Fibroblast of skin of back (primary cell): ENCODE measurements around the gene CANT1.
"Not testable (repeated sequence)": the region's sequence is repeated elsewhere in the genome, so short reads cannot be mapped to it uniquely, and the experiment has no call there.

ENCODE experiments used
- DNase-seq: peaks from one replicate; pipeline ENCODE4 v3.0.0-alpha.2; 2013

CANT1 gene

DNA sequence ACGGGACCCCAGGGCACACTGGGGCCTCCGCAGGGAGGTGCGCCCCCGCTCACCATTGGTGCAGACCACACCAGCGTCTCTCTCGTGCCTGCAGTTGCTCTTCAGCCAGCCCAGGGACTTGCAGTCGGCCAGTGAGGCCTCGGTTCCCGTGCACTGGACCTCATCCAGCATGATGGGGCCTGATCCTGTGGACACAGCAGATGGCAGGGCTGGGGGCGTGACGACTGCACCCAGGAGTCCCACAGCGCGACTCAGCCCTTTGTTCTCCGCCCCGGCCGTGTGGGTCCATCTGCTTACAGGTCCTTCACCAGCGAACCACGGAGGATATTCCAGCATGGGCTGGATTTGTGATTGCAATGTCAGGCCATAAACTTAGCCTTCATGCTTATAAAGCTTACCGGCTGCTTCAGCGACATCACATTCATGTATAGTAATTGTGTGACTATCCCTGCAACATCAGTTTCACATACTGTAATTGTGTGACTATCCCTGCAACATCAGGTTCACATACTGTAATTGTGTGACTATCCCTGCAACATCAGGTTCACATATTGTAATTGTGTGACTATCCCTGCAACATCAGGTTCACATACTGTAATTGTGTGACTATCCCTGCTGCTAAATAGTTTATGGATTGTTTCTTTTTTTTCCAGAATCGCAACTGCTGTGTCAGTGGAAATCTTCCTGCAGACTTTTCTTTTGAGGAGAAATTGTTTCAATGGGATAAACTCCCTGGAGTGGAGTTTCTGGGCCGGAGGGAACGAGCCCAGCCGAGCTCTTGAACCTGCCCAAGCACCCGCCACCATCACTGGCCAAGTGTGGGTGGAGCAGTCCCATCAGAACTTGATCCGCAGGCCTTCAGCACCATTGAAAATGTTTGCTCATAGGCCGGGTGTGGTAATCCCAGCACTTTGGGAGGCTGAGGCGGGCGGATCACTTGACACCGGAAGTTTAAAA lies 34.7 kb downstream of the CANT1 start:
- DNase-seq: peak; percentile 81

DNA sequence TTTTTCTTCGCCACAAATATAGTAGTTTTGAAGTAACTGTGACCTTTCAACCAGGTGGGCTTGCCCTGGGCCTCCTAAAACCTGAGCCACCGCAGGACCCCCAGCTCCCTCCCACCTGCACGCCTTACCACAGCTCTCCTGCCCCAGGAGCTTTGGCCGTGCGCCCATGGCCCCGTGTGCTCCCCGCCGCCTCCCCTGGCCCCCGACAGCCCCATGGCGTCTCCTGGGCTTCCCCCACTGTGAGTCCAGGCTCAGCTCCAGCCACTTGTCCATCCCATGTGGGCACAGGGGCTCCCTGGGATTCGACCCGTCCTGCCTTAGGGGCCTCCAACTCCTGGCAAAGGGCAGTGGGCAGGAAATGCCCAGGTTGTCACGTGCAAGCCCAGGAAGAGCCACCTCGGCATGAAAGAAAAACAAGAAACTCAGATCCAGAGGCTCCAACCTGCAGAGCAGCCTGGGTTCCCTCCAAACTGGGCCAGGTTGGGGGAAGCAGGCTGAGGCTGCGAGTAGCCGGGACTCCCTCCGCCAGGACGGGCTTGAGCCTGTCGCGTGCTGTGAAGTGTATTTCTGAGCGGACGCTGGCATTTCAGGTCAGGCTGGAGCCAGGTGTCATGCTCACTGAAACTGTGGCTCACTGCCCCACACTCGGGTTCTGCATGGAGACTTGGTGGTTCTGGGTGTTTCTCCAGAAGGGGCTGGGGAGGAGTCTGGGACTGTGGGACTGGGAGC lies 35.6 kb downstream of the CANT1 start:
- no peak for DNase-seq

DNA sequence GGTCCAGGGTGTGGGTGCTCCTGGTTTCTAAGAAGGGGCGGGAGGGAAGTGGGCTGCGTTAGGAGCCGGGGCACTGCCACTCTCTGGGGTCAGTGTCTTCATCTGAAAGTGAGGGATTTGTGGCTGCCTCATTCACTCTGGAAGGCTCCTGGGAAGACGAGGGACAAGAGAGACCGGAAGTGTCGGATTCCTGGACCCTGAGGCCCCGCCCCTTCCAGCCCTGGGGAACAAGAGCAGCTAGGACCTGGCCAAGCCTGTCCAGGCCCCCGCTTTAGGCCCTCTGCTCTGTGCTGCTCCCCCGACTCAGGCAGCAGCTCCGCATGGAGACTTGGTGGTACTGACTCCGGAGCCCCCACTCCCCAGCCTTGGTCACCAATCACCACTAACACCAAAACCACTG lies 36.4 kb downstream of the CANT1 start:
- peak; percentile 44 for DNase-seq

GRCh38 chr17:78972507-78973105 lies 37.0 kb downstream of the CANT1 start:
- DNase-seq: no peak

DNA sequence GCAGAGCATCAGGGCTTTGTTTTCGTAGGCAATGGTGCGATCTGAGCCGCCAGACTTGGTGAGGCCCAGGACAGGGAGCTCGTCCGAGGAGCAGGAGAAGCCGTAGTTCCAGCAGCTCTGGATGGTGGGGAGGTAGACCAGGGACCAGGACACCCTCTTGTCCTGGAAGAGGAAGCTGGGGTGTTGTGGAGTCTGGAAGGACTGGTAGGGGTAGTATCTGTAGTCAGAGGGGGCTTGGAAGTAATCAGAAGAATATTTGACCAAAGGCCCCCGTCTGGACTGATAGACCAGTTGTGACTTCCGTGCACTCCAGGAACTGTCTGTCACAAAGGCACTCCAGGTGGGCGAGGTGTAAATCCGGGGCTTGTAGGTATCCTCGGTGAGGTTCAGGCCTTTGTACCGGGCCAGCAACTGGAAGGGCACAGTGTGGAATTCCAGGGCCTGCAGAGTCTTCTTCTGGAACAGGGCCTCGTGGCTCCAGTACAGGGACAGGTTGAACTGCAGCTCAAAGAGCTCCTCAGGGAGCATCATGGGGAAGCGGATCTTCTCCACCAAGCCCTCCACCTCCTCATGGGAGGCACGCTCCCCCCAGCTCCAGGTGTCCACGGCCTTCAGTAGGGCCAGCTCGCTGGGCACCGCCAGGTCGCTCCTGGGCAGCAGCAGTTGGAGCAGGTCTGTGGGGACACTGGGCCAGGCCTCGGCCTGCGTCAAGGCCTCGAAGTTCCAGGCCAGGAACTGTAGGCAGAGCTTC lies 37.6 kb downstream of the CANT1 start:
- DNase-seq: no peak

- peak; percentile 67 for DNase-seq
These were observed 38.5 kb downstream of the CANT1 start for GRCh38 chr17:78970834-78971755.

GRCh38 chr17:78969865-78970264 lies 39.7 kb downstream of the CANT1 start:
- DNase-seq: no peak

DNA sequence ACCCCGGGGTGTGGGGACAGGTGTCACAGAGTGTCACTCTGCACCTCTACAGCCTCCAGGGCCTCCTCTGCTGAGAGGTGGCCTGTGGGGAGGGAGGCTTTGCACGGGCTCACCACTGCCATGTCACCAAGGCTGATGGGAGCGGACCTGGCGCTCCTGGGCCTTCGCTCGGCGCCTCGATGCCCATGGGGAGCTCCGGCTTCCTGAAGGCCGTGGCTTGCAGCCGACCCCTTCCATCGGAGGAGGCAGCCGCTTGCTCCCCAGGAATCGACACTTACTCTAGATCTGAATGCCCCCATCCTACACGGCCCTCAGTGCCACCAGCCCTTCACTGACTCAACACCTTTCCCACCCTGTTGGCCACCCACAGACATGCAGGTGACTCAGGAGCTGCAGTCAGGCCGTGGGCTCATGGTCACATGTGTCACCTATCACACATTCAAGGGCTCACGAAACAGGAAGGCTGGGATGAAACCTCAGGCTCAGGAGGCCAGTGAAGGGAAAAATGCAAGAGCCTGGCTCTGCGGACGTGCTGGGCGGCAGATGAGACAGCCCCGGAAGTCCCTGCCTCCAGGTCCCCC lies 41.7 kb downstream of the CANT1 start:
- no peak for DNase-seq

GRCh38 chr17:78966910-78967600 lies 42.5 kb downstream of the CANT1 start:
- DNase-seq: no peak

DNA sequence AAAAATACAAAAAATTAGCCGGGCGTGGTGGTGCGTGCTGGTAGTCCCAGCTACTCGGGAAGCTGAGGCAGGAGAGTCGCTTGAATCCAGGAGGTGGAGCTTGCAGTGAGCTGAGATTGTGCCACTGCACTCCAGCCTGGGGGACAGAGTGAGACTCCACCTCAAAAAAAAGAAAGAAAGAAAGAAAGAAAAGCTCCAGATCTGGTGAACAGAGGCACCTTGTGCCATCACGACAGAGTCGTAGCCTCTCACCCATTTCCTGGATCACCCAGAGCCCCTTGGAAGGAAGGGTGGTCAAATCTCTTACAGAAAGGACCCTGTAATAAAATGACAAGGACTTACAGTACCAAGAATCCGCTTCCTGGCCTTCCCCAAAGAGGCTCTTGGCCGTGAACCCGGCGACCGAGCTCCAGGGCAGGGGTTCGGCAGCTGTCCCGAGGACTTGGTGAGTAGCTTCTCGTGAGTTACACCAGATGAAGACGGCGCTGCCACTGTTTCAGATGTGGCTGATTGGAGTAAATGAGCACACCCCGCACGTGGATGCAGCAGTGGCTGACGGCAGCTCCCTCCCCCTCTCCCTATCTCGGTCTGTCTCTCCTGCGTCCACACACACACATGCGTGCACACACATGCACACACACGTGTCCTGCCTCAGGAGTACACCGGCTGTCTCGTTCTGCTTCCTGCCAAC lies 43.3 kb downstream of the CANT1 start:
- no peak for DNase-seq

DNA sequence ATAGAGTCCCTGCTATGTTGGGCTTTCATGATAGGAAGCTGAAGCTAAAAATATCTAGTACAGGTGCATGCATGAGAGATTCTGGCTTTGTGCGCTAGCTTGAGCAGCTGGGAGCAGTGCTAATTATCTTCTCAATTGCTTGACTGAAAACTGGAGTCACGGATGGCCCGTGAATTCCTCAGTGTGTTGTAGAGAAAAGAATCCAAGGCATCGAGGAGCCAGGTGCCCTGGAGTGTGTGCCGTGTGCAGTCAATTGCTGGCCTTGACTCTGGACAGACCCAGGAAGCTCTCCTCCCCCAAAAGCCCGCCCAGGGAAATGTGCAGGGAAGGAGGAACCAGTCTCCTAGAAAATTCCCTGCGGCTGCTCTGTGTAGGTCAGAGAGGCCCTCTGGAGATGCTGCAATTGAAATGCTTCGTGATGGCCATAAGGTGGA lies 44.1 kb downstream of the CANT1 start:
- no peak for DNase-seq

DNA sequence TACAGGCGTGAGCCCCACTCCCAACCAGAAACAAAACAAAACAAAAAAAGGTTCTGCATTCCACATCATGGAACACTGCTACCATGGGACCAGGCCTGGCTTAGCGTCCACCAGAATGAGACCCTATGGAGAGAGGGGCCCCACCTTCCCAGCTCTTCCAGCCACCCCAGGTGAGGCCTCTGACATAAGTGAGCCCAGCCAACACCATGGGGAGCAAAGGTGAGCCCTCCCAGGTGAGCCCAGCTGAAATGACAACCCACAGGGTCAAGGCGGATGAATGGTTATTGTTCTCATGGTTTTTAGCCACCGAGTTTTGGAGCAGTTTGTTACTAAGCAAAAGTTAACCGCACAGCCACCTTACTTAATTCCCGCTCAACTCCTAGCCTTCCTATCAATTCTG lies 46.2 kb downstream of the CANT1 start:
- no peak for DNase-seq

DNA sequence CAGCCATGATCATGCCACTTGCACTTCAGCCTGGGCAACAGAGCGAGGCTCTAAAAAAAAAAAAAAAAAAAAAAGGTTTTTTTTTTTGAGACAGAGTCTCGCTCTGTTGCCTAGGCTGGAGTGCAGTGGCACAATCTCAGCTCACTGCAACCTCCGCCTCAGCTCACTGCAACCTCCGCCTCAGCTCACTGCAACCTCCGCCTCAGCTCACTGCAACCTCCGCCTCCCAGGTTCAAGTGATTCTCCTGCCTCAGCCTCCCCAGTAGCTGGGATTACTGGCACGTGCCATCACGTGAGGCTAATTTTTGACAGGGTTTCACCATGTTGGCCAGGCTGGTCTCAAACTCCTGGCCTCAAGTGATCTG lies 46.6 kb downstream of the CANT1 start:
- not testable (repeated sequence) for DNase-seq

GRCh38 chr17:78962345-78962983 lies 47.1 kb downstream of the CANT1 start:
- peak; percentile 62 for DNase-seq

- DNase-seq: no peak
These were observed 48.0 kb downstream of the CANT1 start for GRCh38 chr17:78961571-78961970.

GRCh38 chr17:78960928-78961327 lies 48.6 kb downstream of the CANT1 start:
- DNase-seq: no peak

- DNase-seq: no peak
These were observed 49.8 kb downstream of the CANT1 start for GRCh38 chr17:78959803-78960202.

DNA sequence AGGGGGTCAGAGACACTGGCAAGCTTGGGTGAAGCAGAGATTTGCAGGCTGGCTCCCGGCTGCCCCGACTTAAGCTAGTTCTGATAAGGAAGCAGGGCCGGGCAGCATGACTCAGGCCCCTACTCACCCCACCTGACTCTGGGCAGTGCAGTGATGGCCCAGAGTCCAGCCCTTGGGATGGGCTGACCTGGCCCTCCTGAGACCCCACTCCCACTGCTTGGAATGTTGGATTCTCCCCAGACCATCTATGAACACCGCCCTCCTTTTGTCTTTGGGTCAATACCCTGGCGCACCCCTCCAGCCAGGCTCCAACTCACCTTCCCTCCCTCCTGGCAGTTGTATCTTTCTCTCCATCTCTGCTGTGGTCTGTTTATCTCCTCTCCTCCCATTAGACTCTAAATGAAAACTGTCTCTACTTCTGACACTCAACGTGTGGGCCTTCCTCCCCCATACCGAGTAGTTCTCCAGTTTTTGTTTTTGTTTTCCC lies 50.9 kb downstream of the CANT1 start:
- no peak for DNase-seq

DNA sequence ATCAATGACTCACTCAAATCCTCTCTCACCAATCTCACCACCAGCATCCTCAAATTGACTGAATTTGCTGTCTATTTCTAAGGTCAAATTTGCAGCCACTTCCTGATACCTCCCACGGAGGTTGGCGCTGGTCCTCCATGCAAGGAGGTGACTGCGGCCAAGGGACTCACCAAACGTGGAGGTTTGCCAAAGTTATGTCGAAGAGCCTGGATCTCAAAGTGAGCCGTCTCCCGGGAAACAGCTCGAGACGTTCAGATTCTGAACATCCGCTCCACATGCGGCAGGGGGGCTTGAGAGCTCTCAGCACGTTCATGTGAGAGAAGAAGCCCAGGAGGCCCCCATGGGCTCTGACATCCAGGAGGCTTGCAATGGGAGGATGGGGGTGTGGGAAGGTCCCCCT lies 52.4 kb downstream of the CANT1 start:
- peak; percentile 74 for DNase-seq
